GM19468 (cell line): ENCODE measurements around the gene TBC1D22A.

Experiments used
- ATAC-seq: cut with Tn5 transposase; IDR thresholded peaks from one replicate; pipeline ENCODE4 v1.9.1; 2021; ENCODE audit warnings: mild to moderate bottlenecking, moderate library complexity, moderate number of reproducible peaks; ENCODE audit not compliant: unreplicated experiment; ENCODE audit errors: extremely low read depth

The TBC1D22A gene

DNA sequence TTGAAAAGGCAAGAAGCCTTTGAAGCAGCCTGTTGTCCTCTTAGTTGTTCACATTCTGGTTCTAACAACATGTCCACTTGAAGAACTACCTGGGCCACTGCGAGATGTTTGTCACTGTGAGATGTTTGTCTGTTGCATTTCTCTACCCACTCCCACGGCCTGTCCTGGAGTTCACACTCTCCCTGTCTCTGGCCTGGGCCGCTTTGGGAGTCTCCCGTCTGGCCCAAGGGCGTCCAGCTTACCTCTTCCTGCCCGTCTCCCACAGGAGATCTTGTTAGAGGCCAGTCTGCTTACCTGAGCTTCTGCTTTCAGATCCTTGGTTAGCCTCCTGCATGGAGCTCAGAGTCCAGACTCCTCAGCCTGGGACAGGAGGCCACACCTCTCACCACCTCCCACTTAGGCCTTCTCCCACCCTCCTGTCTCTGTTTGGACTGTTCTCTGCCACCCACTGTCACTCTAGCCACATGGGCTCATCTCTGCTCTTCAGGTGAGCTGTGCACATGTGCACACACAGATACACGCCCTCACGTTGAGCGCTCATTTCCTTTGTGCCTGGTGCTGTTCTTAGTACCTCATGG is 66.0 kb downstream of the TBC1D22A start:
- no peak for ATAC-seq

DNA sequence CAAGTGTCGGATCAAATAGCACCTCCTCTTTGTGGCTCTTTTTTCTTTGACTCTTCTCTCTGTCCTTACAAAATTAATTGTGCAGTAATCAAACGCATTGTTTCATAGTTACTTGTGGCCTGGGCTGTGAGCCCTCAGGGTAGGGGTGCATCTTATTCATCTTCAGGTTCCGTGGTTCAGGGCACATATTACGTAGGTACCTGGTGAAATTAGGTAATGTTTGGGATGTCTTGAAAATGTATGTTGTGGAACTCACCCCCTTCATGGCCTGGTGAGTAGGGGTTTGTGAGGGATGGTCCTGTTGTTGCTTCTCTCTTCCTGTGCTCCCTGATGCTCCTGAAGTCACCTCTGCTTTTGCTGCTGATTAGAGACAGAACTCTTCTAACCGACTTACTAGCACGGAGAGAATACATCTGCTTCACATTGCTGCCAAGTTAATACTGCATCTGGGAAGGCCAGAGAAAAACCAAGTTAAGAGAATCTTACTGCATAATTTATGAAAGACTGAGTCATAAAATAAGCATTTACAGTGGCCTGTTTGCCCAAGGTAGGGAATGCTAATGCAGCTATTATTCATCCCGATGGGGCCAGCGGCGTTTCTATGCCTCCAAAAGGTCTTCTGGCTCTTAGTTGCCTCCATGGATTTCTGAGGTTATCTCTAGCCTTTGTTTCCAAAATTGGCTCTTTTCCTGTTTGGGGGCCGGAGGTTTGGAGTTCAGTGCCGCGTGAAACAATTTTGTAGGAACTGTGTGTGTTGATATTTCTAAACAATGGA is 66.9 kb downstream of the TBC1D22A start:
- ATAC-seq = no peak

DNA sequence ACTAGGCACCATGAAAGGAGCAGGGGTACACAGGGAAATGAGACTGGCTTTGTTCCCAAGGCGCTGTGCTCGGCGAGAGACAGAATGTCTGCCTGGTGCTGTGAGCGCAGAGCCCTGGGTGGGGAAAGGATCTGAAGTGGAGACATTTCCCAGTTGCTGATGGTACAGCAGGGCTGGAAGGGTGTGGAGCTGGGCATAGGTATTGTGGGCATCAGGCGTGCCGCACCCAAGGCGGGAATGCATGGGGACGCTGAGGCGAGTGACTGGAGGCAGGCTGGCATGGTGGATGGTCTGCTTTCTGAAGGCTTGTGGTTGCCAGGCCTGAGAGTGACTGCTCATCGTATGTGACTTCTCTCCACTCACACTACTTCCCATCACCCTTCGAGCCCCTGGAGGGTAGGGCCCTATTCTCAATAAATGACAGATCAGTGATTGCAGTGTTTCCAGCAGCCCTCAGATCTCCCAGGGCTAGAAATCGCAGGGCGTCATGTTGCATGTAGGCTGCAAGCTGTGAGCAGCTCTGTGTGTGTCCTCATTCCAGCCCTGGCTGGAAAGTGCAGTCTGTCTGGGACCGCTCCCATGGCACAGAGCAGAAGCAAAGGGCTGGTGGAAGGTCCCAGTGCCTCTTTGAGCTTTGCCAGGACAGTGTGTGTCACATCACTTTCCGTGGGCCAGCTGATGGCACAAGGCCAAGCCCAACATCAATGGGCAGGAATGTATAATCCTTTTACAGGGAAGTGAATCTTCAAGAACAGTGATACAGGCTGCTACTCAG is 67.7 kb downstream of the TBC1D22A start:
- ATAC-seq = no peak

GRCh38 chr22:46830841-46831240 is 68.4 kb downstream of the TBC1D22A start:
- ATAC-seq = no peak

DNA sequence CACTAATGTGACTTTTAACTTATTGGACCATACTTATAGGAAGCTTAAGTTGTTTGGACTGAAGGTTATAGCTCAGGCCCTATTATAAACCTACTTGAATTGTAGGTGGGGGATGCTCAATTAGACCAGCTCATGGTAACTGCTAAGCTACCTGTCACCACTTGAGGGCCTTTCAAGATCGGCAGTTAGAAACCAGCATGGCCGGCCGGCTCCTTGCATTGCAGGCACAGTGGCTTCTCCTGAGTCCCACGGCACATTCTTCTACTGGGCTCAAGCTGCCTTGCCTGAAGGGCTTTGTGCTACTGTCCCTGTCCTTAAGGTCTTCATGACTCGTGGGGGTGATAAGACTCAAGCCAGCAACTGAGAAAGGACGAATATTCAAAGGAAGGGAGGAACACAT is 70.8 kb downstream of the TBC1D22A start:
- no peak for ATAC-seq

GRCh38 chr22:46834021-46834737 is 71.7 kb downstream of the TBC1D22A start:
- ATAC-seq = no peak

DNA sequence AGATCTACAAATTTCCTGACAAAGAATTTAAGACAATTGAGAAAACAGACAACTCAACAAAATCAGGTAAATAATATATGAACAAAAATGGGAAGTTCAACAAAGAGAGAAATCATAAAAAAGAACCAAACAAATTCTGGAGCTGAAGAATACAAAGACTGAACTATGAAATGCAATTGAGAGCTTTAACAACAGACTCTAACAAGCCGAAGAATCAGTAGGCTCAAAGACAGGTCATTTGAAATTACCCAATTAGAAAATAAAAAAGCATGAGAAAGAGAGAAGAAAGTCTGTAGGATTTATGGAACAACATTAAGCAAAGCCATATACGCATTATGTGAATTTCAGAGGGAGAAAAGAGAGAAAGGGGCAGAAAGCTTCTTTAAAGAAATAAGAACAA is 72.8 kb downstream of the TBC1D22A start:
- no peak for ATAC-seq

- ATAC-seq = no peak
Measured at GRCh38 chr22:46835693-46836092, 73.2 kb downstream of the TBC1D22A start.

- no peak for ATAC-seq
Measured at GRCh38 chr22:46841522-46841921, 79.1 kb downstream of the TBC1D22A start.

GRCh38 chr22:46842606-46843005 is 80.2 kb downstream of the TBC1D22A start:
- ATAC-seq = no peak

- no peak for ATAC-seq
Measured at GRCh38 chr22:46843821-46844255, 81.4 kb downstream of the TBC1D22A start.

DNA sequence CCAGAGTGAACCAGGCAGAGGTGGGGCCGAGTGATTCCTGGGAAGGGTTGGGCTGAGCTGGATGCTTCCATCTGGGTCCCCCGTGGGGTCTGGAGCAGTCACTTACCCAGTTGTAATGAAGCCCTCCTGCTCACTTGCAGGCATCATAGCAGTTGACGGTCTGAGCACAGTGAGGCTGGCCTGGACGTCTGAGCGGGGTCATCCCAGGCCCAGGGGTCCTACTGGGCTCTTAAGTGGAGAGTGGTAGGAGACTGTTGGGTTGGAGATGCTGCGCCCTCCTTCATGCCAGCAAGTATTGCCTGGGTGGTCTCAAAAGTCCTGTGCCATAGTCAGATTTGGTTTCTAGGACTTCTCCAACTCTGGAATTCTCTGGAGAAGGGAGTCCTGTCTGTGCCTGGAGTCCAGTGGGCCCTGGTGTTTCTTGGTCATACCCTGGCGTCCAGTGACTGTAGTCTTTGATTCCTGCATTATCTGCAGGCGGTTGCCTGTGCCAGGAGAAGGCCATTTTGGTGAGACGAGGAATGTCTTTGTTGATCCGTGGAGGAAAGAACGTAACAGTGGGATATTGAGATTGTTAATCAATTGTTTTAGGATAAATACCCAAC is 82.3 kb downstream of the TBC1D22A start:
- no peak for ATAC-seq

- no peak for ATAC-seq
Measured at GRCh38 chr22:46845296-46846149, 83.1 kb downstream of the TBC1D22A start.

GRCh38 chr22:46846150-46846831 is 83.8 kb downstream of the TBC1D22A start:
- ATAC-seq = no peak

- no peak for ATAC-seq
Measured at GRCh38 chr22:46846832-46847355, 84.4 kb downstream of the TBC1D22A start.

DNA sequence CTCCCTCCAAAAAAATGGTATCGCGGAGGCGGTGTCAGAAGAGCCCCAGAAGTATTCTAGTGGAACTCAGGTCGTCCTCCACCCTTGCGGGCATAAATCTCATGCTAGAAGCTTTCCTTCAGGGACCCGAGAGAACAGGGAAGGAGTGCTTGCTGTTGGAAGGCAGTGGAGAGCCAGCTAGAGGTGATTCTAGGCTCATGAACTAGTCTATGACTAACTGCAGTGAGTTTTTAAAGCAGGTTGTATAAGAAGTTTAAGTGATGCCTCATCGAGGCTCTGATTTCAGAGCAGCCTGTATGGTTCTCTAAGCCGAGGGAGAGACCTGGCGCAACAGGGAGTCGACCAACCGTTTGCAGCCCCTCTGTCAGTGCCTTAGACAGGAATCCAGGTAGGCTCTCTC is 85.7 kb downstream of the TBC1D22A start:
- ATAC-seq = no peak

- ATAC-seq = no peak
Measured at GRCh38 chr22:46849101-46849500, 86.7 kb downstream of the TBC1D22A start.

- ATAC-seq = no peak
Measured at GRCh38 chr22:46849951-46850350, 87.5 kb downstream of the TBC1D22A start.
